GM08714 (cell line): ENCODE data around the gene PON3.

Experiments used
- H3K4me3 ChIP-seq: fragments of 200-500 bp; sonication (Bioruptor generic); 2 replicates; pipeline ENCODE4 v1.5.1; 2014; ENCODE audit warnings: mild to moderate bottlenecking, low read length, inconsistent platforms
- ZNF274 ChIP-seq: IDR thresholded peaks from 2 replicates; pipeline ENCODE4 v1.6.1; 2012; ENCODE audit warnings: mild to moderate bottlenecking, low read depth, low read length

PON3 gene

DNA sequence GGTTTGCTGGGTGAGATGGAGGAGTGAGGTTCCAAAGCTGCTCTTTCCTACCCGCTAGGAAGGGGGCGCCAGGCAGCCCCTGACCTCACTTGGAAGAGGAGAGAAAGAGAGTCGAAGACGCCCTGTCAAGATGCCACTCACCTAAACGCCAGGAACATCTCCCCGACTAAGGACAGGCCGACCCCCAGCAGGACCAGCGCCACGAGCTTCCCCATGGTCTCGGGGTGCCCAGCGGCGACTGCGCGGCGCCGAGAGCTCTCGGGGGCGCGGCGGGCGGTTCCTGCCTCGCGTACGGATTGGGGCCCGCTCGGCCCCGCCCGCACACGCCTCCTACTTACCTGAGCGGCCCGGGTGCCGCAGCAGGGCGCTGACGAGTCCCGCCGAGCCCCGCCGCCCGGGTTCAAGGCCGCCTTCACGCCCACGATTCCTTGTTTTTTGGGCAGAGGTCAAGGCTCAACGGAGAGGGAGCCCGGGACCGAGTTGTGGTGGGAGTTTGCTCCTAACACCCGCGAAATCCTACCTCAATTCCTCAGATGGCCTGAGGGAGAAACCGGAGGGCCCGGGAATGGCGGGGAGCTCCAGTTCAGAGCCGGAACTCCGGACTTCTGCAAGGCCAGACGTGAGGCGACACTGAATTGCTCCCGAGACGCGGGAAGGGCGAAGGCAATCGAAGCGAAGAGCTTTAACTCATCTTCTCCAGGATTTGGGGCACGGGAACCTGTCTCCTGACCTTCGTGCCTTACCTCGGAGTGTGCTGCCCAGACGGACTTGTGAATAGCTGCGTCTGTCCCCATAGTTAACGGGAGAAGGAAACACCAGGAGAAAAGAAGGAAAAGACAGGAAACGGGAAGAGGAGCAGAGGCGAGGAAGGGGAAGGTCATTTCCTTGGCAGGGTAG lies at the start of gene PON3:
TSS of gene PON3 (minus strand) at position 240 of the 897 bp plus-strand sequence. CDS start at position 215, 25 bp downstream.
- H3K4me3 ChIP-seq, result peak within 1 kb of the TSS; percentile 26; the same call in 1 of the 2 replicates
- no peak for TF ChIP-seq ZNF274

DNA sequence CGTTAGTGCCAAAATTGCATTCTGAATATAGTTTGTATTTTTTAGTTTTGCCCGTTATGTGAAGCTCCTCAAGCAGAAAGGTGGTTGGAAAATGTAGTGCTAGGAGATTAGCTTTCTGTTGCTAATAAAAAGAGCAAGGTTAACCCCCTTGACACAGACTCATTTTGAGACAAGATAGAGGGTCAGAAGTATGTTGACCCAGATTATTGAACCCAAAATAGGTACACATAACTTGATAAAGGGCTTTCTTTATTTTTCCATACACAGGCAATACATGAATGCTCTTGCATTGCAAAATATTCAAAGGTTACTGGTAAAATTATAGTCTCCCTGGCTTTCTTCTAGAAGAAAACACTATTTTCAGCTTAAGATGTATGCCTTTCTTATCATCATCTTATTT lies 48.6 kb upstream of the PON3 start:
- H3K4me3 ChIP-seq, result no peak overlapping the region
- no peak for TF ChIP-seq ZNF274

DNA sequence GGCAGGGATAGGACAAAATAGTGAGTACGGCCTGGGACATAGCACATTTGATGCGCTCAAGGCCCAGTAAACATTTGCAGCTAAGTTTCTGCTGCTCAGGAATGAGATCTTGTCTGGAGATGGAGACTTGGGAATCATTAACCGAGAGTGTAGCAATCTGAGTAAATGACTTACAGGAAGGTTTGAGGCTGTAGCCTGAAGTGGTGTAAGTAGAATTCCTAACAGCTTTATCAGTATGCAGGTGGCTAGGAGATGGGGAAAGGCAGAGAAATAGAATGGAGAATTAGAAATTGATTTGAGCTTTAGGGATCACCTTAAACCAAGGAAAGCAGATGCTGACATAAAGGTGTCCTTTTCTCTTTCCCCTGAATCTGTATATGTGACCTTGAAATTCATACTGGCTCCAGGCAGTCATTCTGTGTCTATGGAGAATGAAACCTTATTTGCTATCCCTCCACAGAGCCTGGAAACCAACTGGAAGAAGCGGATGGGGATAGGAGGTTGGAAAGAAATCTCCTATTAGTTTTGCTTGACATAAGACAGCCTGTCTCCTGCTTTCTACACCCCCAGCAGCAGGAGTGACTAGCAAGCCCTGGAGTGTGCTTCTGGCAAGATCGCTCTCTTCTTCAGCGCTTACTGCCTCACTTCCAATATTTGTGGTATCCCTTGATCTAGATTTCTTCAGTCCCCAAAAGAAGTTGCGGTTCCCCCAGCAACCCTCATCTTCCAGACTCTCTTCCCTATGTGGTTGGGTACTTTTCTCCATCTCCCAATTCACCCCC lies 45.1 kb upstream of the PON3 start:
- TF ChIP-seq ZNF274, result no peak
- no peak overlapping the region for H3K4me3 ChIP-seq

DNA sequence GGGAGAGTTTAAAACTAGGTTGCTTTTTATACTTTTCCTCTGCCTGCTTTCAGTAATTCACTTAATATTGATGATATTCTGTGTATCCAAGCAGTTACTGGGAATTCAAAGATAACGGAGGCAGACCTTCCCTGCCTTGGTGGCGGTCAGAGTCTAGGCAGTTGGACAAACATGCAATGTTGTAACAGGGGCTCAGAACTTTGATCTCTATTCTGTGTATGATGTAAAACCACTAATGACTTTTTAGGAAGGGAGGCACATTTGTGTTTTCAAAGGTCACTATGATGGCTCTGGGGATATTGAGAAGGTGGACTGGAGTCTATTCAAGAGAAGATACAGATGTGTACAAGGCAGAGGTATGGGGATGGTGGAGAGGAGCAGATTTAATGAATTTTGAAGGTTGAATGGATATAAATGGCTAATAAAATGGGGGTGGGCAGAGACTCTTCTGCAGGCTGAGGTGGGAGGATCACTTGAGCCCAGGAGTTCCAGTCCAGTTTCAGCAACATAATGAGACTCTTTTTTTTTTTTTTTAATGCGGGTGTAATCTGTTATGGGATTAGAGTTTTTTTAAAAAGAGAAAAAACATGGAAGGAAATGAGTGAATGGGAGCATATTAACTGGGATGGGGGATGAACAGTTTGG lies 44.3 kb upstream of the PON3 start:
- no peak overlapping the region for H3K4me3 ChIP-seq
- no peak for TF ChIP-seq ZNF274

DNA sequence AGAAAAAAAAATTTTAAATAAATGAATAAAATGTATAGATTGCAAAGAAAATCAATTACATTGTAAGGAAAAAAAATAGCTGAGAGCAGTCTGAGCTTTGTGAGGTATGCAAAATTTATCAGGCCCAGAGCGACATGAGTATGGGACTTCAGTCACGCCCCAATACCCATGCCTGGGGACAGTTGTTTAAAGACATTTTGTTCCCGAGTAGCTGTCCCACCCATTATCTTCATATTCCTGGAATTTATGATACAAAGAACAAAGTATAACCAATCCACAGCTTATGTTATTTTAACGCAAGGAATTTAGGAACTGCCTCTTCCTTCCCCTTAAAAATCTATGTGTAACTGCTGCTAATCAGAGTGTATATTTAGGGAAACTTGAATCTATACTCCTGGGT lies 40.2 kb upstream of the PON3 start:
- TF ChIP-seq ZNF274, result no peak
- no peak overlapping the region for H3K4me3 ChIP-seq

DNA sequence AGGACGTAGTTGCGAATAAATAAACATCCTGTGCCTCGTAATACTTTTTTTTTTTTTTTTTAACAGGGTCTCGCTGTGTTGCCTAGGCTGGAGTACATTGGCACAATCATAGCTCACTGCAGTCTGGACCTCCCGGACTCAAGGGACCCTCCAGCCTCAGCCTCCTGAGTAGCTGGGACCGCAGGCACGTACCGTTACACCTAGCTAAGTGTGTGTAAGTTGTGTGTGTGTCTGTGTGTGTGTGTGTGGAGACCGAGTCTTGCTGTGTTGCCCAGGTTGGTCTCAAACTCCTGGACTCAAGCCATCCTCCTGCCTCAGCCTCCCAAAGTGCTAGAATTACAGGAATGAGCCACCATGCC lies 39.2 kb upstream of the PON3 start:
- H3K4me3 ChIP-seq, result no peak overlapping the region
- no peak for TF ChIP-seq ZNF274

DNA sequence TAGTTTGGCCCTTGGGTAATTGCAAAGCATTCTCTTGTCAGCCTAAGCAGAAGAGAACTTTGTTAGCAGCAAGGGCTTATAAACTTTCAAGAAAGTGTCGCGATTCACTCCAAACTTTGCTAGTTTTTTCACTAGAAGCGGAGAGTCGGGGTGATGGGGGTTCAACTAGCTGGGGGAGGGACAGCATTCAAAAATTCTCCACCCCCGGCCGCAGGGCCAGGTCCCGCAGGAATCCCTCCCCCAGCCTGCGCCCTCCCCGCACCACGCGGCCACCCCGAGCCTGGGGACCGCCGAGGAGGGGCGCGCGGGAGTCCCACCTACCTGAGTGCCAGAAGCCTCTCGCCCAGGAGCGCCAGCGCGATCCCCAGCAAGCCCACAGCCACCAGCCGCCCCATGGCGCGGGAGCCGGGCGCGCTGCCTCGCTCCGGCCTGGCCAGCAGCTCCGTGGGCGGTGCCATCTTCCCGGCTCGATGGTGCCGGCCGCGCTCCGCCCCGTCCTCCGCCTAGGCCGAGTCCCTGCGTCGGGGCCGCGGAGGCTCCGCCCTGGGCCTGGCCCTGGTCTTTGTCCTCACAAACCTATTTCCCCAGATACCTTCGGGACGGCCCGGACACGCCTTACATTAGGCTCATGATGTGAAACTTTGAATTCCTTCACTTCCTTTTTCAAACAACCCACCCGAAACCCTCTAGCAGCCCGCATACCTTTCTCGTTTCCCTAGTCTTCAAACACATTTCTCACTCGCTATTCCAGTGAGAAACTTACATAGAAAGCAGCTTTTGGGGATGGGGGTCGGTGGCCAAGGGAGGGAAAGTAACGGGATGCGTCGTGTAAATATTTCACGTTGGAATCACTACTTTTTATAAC lies 38.6 kb upstream of the PON3 start, which contains the start of gene PON2:
TSS of gene PON2 (minus strand) at position 472 of the 865 bp plus-strand sequence. CDS start at position 395, 77 bp downstream.
- TF ChIP-seq ZNF274, result no peak
- H3K4me3 ChIP-seq, result peak within 1 kb of the TSS; percentile 90

DNA sequence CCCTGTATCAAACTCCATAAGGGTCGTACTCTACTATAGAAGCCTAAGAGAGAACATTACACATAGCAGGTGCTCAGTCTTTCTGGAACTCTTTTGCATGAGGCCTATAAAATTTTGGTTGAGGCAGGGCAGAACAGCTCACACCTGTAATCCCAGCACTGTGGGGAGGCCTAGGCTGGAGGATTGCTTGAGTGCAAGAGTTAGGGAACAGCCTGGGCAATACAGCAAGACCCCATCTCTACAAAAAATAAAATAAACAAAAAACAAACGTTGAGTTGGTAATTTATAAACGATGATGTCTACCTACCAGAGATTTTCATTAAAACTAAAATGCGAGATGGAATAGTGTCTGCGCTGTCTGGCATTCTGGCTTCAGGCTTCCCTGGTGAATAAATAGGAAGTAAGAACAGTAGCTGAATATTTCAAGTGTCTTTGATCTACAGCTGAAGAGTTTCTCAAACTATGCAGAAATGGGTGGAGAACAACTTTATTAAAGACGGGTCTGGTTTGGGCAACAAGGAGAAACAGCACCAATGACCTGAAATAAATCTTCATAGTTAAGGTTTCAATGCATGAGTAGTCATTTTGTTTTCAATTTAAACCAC lies 37.9 kb upstream of the PON3 start:
- TF ChIP-seq ZNF274, result no peak
- H3K4me3 ChIP-seq, result peak overlapping the region; percentile 90

DNA sequence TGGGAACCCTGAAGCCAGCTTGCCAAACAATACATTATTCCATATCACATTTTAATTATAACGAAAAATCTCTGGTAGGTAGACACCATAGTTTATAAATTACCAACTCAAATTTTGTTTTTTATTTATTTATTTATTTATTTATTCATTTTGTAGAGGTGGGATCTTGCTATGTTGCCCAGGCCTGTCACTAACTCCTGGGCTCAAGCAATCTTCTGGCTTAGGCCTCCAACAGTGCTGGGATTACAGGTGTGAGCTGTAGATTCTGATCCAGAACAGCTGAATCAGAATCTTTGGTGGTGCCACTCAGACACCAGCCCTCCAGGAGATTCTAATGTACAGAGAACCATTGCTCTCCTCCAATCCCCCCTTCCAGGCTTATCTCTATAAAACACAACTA lies 37.0 kb upstream of the PON3 start:
- TF ChIP-seq ZNF274, result no peak
- H3K4me3 ChIP-seq, result no peak overlapping the region

DNA sequence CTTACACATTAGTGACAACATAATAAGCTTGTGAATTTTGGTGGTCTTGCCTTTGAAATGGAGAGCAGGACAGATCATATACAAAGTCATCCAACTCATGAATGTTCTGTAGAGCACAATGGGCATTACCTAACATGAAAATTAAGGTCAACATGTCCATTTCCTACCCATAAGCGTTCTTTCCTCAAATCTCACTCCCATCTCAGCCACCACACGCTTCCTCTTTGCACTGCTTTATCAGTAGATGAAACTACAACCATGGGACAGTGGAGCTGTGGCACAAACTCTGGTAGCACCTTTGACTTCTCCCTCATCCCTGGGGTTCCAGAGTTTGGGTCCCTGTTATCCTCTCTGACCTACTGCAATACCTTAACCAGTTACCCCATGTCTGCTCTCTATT lies 36.4 kb upstream of the PON3 start:
- no peak overlapping the region for H3K4me3 ChIP-seq
- no peak for TF ChIP-seq ZNF274

DNA sequence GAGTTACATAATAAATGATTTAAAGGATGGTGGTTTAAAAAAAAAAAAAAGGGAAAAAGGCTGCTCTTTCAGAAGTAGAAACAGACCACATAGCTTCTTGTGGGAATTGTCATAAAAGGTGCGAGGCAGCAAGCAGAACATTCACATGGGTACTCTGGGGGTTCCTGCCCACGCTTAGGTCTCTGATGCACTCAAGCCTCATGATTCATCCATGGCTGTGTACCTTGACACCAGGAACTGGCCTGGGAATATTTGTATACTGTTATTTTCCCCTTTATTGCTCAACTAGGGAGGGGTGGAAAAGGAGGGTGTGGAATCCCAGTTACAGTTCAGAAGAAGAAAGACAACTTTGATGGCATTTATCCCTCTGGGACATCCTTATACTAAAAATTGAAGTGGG lies 34.7 kb upstream of the PON3 start:
- no peak for TF ChIP-seq ZNF274
- no peak overlapping the region for H3K4me3 ChIP-seq

DNA sequence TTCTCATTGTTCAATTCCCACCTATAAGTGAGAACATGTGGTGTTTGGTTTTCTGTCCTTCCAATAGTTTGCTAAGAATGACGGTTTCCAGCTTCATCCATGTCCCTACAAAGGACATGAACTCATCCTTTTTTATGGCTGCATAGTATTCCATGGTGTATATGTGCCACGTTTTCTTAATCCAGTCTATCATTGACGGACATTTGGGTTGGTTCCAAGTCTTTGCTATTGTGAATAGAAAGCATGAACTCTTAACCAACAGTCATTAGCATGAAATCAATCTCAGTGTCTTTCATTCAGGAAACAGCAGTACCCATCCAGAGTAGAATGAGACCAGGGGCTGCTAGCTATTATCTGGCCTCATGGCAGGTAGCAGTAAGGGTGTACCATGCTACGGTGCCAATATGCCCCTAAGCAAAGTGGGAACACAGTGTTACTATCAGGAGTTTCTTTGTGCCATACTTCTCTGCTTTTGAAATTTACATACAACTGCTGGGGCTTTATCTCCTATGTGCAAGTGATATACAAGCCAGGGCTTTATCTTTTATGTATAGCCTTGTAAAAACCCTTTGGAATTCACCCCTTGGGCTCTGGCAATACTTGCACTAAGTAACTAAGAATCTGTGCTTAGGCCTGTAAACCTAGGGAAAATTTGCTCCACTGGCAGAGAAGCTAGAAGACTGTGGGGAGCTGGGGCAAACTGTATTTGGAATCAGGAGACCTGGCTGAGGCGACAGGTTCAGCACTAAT lies 33.2 kb upstream of the PON3 start:
- no peak overlapping the region for H3K4me3 ChIP-seq
- TF ChIP-seq ZNF274, result no peak
